ENCODE measurements around the gene WDR83.
"Not testable (repeated sequence)": the region's sequence is repeated elsewhere in the genome, so short reads cannot be mapped to it uniquely, and the experiment has no call there.

Gene WDR83

DNA sequence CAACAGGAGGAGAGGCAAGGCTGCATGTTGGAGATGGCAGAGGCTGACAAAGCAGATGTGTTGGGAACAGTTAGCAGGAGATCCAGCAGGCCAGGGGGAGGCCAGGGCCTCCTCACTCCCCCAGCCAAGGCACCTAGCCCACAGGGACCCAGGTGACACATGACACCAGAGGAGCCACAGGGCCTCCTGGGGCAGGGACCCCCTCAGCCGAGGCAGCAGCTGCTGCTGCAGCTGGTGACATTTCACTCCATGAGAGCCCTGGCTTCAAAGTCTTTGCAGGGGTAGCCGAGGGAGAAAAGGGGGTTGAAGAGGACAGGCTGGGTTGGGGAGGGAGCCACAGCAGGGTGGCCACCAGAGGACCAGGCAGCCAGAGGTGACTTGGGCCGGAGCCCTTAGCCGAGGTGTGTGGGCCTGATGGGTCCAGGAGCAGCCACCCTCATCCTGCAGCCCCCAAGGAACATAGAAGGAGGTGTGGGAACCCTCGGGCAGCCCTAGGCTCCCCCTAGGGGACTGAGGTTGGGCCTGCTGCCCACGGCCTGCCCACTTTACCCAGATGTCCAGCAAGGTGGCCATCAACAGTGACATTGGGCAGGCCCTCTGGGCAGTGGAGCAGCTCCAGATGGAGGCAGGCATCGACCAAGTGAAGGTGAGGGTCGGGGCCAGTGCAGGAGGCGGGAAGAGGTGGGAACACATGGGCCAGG, 21.0 kb downstream of the WDR83 start, which contains the start of gene GNG14:
GNG14 (plus strand) TSS at position 503 of the 701 bp plus-strand sequence; CDS start at position 554, 51 bp downstream.
- DNase-seq, result no peak

GRCh38 chr19:12689012-12689411, 22.4 kb downstream of the WDR83 start:
- DNase-seq, result no peak

DNA sequence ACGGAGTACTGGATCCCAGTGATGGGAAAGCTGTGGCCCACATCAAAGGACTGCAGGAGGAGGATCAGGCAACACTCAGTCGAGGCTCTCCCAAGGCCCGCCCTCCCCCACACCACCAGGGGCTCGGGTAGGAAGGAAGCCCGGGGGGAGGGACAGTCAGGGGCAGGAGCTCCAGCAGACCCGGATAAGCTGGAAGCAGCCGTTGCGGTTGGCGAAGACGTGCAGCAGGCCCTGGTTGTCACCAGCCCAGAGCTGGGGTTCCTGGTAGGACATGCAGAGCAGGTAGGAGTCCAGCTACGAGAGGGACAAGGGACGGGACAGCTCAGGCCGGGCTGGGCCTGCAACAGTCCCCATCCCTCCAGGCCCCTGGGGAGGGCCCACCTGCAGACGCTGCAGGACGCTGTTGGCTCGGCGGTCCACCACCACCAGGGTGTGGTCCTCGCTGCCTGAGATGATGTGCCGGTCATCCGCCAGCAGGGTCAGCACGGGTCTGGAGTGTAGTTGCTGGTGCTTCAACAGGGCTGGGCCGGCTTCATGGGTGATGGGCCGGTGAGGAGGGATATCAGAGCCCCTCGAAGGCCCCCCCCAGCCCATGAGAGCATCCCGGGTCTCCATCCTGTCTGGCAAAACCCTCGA, 23.1 kb downstream of the WDR83 start:
- no peak for DNase-seq

DNA sequence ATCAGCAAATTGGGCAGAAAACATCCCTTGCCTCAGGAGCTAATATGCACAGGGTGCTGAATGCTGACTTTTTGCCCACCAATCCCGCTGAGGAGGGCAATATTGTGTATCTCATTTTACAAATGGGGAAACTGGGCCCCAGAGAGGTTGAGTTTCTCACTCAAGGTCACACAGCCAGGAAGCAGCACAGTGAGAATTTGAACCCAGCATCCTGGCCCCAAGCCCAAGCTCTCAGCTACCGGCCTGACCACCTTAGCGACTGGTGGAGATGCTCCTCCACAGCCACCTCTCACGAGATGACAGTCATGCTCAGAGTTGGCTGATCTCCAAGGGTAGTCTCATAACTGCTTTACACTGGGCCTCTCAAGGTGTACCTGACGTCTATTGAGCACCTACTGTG, 26.4 kb downstream of the WDR83 start:
- no peak for DNase-seq

- DNase-seq, result no peak
These were observed 28.0 kb downstream of the WDR83 start for GRCh38 chr19:12694641-12695040.

- DNase-seq, result no peak
These were observed 28.5 kb downstream of the WDR83 start for GRCh38 chr19:12695096-12695495.

DNA sequence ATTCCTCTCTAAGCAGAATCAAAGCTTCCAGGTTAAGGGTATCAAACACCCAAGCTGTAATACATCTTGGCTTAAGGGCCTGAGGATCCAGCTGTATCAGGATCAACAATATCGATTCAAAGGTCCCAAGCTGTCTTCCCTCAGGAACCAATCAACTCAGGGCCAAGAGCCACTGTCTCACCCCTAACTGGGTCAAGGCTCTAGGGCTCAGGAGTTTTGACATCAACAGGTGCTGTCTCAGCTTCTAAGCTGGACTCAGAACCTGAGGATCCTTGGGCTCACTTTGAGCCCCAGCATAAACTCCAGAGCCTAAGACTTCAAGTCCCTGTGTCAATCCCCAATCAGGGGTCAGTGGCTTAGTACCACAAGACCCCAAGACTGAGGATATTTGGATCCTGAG, 28.9 kb downstream of the WDR83 start:
- no peak for DNase-seq

DNA sequence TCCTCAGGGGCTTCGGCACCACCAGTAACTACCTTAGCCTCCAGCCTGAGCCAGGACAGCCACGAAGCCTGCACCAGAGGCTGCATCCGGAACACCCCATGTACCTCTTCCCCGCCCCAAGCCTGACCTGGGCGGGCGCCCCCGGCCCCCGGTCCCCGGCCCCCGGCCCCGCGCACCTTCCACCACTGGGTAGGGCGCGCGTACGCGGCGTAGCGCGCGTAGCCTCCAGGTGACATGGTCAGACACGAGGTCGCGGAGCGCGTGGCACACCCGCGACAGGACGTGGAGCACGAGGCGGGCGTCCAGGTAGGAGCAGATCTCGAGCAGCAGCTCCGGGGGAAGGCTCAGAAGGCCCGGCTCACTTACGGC, 29.4 kb downstream of the WDR83 start:
- DNase-seq, result no peak

DNA sequence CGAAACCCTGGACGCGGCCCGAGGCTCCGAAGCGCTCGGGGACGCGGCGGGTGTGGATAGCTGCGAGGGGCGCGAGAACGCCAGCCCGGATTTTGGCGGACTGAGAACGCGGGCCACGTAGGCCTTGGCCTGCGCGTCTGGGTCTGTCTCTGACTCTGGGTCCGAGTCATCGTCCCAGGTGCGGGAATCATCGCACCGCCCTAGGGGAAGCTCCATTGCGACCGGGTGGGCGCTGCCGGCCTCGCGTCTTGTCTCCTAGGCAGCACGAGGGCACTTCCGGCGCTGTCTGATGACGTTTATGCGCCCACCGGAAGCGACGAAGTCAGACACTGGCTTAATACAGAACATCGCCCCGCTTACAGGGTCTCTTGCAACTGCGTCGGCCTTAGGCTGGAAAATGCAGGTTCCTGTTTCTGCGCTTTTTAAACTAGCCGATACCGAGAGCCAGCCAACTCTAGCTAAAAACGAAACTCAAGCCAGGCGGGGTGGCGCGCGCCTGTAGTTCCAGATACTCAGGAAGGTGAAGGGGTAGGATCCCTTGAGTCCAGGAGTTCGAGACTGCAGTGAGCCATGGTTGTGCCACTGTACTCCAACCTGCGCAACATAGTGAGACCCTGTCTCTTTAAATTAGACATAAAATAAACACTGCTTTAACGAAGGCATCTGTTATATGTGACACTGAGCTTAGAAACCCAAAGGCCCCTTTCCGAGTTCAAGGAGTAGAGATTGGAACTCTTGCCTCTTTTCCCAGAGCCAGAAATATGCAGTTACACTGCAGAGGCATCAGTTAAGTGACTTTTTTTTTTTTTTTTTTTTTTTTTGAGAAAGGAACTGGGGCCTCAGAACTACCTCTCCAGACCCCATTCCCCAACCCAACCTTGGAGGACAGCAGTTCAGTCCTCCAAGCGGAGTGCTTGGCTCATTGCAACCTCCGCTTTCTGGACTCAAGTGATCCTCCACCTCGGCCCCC, 30.0 kb downstream of the WDR83 start, which contains the start of gene FBXW9:
FBXW9 (minus strand) TSS at position 266 of the 970 bp plus-strand sequence; CDS start at position 216, 50 bp downstream.
- DNase-seq, result peak; percentile 65

GRCh38 chr19:12697425-12697824, 30.8 kb downstream of the WDR83 start:
- not testable (repeated sequence) for DNase-seq

DNA sequence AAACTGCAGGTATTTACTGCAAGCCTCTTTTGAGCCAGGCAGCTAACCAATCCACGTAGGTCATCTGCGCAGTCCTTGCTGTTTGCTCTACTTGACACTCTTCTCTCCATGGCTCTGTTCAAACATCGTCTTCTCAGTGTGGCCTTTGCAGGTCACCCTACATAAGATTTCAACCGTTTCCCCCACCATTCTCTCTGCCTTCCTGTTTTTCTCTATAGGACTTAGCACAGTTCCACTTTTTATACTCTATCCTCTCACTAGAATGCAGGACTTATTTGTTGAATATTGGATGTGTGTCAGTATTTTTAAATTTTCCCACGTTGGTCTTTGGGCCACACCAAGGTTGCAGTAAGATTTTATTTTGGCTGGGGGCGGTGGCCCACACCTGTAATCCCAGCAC, 31.5 kb downstream of the WDR83 start:
- DNase-seq, result no peak

DNA sequence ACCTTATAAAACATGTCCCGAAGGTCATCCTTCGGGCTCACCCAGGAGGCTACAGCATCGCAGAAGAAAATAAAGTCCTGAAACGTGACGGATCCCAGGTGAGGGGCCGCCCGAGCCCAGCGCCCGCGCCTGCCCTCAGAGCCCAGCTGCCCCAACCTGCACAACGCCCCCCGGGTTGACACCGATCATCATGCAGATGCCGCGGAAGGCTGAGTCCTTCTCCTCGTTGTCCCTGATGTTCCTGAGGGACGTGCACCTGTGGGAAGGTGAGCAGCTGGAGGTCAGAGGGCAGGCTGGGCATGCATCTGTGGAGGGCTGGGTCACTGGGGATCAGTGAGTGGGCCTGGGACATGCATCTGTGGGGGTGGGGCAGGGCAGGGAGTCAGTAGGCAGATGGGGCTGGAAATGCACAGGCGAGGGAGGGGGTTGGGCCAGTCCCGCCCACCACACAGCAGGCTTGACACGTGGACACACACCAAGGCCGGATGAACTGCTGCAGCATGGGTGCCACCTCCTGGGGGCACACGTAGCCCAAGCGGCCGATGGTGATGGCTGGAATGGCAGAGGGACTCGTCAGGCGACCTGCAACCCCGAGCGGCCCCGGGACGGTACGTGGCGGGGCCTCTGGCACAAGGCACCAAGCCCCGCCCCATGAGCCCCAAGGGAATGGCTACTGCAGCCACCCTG, 35.1 kb downstream of the WDR83 start:
- DNase-seq, result no peak

DNA sequence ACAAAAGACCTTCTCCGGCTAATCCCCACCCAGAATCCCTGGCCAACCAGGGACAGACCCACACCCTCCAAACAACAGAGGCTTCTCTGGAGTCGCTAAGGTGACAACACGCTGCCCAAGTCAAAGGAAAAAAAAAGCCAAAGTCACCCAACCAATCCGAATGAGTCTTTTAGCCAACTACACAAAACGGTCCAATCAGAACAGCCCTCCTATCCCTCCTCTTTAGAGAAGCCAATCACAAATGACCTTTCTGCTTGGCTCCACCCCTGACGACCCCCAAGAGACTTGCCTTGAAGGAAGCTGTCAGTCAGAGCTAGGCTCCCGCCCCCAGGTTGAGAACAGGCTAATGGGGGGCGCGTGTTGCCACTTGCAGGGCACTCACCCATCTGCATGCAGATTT, 36.4 kb downstream of the WDR83 start:
- no peak for DNase-seq

DNA sequence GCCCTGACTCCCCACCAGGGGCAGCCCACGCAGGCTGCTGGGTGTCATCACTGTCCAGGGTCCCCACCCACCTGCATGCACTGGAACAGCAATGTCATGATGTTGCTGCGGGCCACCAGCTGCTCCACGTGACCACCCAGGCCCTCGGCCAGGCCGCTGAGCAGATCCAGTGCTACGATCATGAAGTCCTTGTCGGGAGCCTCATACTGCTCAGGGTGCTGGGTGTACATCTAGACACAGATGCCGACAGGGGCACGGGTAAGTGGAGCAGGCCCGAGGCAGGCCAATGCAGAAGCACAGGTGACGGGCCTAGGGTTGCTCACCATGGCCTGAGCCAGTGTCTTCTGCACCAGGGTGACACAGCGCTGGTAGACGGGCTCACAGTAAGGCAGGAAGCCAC, 38.6 kb downstream of the WDR83 start:
- DNase-seq, result no peak

DNA sequence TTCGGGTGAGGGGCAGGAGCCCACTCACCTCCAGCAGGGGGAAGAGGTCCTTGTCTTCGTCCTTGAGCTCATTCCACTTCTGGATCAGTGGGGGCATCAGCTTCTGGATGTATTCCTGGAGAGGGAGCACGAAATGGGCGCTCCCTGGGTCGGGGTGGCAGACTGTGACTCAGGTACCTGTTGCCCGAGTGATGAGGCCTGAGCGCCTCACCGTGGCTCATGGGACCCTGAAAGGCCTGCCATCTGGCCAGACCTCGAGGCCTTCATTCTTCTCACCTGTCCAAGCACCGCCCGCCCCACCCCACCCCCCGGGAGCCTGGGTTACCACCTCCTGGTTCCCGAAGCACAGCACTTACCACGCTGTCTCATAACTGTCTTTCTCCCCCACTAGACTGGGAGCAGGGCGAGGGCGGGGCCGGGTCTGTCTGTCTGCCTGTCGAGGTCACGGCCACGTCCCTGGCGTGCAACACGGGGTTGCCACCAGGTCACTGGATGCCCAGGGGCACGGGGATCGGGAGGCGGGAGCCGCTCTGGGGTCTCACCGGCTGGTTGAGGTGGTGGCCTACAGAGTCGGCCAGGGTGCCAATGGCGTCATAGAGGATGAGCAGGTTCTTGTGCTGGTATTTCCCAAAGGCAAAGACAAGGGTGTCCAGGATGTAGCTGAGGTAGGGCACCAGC, 39.2 kb downstream of the WDR83 start:
- DNase-seq, result no peak

DNA sequence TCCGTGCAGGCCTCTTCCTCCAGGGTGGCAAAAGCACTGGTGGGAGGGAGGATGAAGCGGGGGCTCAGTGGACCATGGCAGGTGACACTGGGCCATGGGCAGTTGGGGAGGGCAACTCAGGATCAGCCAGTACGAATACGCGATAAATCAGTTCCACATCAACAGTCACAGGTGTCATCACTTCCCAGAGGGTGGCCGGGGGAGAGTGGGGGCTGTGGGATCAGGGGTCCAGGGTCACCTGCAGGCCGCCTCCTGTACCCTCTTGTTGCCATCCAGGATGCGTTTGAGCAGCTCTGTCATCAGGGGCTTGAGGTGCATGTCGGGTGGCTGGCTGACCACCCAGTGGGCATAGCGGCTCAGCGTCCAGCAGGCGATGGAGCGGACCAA, 39.7 kb downstream of the WDR83 start:
- DNase-seq, result no peak

GRCh38 chr19:12708641-12709040, 42.0 kb downstream of the WDR83 start:
- DNase-seq, result no peak

DNA sequence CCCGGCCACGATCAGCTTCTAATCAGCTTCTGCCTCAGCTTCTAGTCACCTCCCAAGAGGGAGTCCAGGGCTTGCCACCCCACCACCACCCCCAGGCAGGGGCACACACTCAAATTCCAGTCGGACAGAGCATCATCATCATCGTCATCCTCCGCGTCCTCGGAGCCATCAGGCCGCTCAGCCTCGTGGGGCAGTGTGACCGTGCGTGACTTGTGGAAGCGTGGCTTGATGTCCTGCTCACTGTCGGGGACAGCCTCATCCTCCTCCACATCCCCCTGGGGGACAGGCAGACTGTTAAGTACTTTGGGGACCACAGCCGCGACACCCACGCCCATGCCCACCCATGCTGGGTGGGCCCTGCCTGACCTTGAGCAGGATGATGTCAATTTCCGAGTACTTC, 44.6 kb downstream of the WDR83 start:
- DNase-seq, result no peak

GRCh38 chr19:12712077-12712476, 45.5 kb downstream of the WDR83 start:
- DNase-seq, result not testable (repeated sequence)

GRCh38 chr19:12713304-12713703, 46.7 kb downstream of the WDR83 start:
- not testable (repeated sequence) for DNase-seq

- DNase-seq, result no peak
These were observed 48.5 kb downstream of the WDR83 start for GRCh38 chr19:12715102-12715501.

- no peak for DNase-seq
These were observed 49.3 kb downstream of the WDR83 start for GRCh38 chr19:12715929-12716328.

Measured in NCI-H510A (cell line).